ENCODE results near the gene STPG4. TPM values are rescaled to one million over a fixed set of nuclear protein-coding genes. Genes with fewer than 3 reads are reported as not detected.
A peak's percentile ranks its signal among the peaks of the same experiment; 100 is the strongest.

The STPG4 gene
- polyA plus RNA-seq, 3 donors, result 0.14 to 0.30 (median 0.14) TPM

DNA sequence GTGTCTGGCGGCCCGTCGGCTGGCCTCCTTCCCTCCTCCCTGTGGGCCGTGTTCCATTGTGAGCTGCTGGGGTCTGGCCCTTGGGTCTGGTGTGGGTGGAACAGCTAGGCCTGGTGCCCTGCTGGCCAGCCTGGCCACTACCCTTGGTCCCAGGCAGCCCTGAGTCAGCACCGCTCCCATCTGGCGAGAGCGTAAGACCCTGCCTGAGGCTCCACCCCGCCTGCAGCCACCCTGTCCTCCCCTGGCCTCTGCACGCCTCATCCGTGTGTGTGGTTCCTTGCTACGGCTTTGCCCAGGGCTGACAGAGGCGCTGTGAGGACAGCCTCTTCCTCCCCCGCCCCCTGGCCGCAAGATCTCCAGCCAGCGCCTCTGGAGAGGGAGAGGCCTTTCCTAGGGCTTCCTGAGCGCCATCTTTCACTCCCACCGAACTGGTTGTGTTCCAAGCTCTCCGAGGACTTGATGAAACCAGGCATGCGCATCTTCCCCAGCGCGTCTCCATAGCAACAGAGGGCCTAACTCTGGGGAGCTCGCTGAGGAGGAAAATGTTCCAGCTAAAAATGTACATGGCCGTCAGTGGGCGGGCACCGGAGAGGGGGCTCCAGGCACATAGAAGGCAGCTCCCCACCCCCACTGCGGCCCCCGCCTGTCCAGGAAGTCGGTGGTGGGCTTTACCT is 83.0 kb downstream of the STPG4 start:
- peak; percentile 92 for DNase-seq

DNA sequence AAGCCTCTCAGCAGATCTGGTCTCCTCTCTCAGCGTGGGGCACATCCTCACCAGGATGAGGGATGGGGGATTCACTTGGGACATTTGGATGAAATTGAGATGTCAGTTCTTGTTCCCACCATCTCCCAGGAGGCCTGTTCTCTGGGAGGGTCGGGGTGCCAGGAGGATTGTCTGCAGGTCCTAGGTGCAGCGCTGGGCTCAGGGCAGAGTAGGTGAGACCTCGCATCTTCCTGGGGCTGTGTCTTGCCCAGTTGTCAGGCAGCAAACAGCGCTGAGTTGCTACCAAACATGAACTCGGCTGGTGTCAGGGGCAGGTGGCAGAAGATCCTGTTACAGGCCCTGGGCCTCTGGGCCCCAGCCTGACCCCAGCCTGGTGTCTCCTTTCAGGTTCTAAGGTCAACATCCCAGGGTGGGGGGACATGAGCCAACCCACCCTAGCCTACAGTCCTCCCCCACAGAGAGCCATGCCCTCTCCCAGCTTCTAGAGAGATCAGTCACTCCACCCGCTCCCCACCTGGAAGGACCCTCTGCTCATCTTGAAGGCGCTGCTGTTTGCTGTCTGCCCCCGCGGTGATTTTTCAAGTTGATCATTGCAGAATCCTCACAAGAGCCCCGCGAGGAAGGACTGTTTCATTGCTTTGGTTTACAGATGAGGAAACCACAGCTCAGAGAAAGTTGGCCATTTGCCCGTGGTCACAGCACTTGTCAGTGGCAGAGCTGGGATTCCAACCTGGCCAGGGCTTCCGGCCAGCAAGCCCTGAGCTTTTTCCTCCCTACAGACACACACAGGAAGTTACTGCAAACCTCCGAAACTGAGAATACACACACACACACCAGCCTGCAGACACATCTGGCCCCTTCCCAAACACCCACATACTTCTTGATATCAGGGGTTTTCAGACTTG is 83.9 kb downstream of the STPG4 start:
- no peak for DNase-seq

DNA sequence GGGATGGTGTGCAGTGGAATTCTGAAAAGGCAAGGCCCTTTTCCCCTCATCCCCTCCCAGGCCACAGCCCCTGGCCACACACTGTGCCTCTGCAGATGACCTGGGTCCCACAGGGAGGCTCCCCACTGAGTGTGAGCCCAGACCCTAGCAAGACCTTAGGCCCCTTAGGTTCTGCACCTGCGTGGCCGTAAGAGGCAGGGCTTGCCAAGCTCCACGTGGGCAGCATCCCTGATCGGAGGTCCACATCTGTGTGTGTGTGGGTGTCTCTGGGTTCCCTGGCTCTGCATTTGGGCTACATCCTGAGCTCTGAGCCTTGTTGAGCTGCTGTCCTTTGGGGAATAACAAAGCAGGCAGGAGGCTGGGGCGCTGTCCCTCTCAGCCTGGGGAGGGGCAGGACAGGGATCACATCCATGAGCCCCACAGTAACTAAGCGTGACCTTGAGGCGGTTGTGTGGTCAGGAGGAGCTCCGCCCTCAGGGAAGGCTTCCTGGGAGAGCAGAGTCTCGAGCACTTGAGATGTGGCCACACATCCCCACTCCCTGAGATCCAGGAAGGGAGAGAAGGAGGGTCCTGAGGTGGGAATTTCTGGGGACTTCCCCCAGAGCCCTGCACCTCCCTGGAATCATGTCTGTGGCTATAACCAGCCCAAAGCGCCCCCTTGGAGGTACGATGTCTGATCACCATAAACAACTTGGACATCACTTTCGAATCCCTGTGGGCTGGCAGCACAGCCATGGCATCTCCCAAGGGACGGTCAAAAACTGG is 84.8 kb downstream of the STPG4 start:
- DNase-seq, result no peak

DNA sequence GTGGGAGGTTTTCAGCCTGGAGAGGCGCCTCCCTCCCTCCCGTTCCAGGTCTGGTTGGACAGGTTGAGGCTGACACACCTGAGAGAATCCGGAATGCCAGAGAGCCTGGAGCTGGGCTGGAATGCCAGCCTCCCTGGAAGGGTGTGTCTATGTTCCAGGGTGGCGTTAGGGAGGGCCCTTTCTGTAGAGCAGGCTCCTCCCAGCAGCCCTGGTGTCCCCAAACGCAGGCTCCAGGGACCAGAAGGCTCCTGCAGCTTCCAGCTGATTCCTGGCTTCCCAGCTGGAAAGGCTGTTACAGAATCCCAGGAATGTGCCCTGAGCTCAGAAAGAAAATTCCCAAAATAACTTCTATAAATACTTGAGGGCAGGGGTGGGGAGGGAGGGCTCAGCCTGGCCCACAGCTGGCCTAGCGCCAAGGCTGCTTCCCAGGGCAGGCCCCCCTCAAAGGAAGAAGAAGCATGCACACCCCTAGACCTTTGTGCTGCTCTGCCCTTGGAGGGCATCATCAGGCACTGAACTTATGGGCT is 85.4 kb downstream of the STPG4 start:
- peak; percentile 77 for DNase-seq

DNA sequence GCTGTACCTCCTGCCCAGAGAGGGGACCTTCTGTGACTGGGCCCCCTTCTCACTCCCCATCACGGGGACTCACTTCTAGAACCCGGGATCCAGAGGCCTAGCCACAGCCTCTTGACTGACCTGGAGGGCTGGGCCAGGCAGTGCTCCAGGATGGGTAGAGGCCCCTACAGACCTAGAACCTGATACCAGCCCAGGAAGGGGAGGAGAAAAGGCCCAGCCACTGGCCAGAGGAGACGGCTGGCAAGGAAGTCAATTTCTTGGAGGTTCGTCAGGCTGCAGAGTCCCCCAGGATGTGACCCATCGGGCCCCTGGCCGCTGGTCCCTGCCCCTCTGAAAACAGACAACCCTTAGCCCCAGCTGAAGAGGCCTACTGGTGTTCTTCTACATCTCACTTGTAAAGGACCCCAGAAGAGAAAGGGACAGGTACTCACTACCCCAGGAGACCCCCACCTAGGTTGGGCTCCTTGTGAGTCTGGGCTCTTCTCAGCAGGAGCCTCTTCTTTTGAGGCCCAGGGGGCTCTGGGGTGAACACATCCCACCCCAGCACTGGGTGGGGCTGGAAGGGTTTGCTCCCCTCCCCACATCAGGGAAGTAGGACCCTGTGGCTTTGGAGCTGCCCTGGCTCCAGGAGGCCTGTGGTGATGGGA is 86.0 kb downstream of the STPG4 start:
- DNase-seq, result no peak

DNA sequence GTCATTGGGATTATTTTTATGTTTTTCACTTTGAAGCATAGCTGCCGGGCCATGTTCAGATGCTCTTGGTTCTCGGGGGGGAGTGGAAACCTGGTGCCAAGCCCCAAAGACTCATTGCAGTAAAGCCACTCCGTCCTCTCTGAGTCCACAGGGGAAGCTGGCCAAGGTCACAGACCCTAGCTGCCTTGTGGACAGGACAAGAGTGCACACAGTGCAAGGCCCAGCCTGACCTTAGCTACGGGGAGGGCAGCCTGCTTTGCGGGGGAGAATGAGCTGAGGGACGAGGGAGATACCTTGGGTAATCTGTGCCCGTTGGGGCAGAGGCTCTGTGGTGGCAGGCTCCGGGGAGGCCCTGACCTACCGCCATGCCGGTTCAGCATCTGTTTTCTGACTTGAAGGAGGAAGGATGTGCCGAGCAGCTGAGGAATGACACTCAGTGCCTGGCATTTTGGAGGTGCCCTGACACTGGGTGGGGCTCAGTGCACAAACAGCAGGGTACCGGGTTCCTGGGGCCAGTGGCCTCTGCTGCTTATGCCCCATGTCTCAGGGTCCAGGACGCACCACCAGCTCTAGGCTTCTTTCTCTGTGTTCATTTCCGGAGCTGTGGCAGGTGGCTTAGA is 87.2 kb downstream of the STPG4 start:
- DNase-seq, result no peak

DNA sequence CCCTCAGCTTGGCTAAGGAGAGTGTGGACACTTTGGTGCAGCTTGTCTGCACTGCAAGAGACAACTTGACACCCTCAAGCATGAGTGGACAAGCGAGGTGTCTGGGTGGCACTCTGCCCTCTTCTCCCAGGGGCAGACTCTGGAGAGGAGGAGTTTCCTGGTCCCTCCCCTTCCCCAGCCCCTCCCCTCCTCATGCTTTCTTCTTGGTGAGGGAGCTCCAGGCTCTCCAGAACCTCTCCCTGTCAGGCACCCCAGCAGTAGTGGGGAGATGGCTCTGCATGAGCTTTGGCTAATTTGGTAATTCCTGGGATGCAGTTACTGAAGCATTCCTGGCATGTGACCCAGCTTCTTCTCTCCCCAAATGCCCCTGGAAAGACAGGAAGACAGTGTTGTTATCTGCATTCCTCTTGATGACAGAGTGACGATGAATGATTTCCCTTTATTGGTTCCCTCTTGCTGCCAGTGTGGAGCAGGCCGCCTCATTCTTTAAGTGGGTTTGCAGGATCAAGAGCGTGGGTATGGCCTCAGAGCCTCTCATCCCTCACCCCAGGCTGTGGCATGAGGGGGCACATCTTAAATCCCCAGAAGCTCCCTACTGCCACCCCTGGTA is 89.2 kb downstream of the STPG4 start:
- no peak for DNase-seq

DNA sequence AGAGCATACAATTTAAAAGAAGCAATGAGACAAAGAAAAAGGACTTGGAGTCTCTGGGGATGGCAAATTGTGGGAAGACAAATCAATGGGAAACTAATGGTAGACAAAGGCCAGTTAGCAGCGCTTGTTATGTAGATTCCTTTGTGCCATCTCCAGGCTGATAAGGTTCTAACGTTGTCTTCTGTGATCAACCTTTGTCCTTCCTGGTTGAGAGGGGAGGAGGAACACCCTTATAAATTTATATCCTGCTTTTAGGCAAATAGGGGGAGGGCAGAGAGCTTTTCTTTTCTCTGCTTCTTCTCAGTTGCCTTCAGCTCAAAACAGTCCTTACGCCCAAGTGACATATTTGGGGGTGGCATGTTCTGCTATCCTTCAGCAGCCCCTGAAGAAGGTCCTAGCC is 89.8 kb downstream of the STPG4 start:
- no peak for DNase-seq

DNA sequence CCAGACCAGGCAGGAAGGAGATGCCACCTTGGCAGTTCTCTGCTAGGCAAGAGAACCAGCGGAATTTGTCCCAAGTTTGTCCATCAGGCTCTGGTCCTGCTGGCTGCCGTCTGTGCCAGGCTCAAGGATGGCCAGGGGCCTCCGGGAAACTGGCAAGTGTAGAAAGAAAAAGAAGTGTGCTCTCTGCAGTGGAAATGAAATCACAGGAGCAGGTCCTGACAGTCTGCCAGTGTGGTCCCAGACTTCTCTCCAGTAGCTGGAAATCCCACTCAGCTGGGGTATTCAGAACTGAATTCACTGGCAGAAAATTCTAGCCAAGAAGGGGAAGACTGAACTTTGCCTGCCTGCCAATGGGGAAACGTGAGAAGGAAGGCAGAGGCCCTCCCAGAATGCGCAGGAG is 91.0 kb downstream of the STPG4 start:
- DNase-seq, result no peak

DNA sequence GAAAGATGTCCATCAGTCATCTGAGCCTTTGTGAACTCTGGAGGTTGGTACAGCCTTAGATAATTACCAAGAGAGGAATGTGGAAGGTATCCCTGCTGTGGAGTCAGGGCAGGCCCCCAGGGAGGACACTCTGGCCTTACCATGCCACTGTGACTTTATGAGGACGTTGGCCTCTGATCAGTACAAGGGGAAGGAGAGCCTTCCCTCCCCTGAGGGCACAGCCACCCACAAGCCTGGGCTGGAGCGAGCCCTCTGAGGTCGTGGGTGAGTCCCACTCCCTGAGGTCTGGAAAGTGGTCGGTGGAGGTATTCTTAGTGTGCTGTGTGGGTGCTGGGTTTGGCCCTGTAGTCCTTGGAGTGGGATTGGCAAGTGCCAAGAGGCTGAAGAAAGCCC is 91.6 kb downstream of the STPG4 start:
- no peak for DNase-seq

DNA sequence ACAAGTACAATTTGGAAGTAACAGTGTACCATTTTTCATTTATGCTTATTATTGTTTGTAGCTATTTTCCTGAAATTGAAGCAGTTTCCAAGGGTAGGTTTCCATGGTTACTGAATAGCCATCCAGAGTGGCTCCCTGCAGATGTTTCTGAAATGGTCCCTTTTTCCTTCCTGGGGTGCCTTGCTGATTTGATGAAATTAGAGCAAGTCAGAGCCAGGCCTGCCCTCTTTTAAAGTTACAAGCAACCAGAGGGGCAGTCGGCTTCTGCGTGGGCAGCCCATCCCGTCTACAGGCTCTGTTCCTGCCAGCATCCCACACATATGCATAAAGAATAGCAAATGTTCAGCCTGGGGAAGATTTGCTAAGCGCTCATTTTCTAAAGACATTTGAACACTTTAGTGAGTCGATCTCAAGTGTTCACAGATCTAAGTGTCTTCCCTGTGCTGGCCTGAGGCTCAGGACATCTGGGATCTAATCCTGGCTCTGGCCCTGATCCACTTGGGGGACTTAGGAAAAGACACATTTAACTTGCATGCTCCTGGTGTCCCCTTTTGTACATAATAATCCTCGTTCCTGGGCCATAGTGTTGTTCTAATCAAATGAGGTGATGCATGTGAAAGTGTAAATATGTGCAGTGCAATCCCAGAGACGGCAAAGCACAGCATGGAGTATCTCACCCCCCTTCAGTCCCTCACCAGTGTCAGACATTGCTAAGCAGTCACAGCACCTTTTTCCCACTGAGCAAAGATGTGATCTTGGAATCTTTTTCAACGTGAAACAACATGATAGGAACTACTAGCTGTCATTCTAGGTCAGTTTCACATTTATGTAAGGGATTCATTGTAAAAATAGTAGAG is 92.2 kb downstream of the STPG4 start:
- no peak for DNase-seq

DNA sequence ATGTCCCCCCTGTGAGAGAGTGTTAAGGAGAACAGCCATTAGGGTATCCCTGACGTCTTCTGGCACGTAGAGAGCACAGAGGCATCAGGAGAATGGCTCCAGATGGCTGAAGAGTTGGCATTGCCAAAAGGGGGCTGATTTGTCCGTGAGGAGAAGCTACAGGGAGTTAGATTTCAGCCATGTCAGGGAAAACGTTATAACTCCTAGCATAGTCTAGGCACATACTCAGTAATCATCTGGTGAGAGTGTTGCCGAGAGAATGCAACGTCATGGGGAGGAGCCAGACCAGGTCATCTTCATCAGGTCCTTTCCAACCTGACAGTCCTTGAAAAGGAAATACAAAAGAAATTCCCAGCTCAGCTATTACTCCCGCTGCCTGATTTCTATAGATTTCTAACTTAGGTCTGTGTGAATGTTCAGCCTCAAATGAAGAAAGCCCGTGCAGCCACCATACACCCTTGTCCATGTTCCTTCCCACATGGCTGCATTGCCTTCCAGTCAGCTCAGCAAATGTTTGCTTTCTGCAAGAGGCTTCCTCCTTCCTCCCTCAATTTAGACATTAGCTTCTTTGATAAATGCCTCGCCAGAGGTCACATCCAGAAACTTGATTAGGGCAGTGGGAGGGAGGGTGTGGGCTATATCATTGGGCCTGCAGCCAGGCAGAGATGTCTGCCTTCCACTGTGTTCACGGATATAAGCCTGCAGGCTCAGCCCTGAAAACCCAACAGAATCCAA is 93.0 kb downstream of the STPG4 start:
- DNase-seq, result no peak

DNA sequence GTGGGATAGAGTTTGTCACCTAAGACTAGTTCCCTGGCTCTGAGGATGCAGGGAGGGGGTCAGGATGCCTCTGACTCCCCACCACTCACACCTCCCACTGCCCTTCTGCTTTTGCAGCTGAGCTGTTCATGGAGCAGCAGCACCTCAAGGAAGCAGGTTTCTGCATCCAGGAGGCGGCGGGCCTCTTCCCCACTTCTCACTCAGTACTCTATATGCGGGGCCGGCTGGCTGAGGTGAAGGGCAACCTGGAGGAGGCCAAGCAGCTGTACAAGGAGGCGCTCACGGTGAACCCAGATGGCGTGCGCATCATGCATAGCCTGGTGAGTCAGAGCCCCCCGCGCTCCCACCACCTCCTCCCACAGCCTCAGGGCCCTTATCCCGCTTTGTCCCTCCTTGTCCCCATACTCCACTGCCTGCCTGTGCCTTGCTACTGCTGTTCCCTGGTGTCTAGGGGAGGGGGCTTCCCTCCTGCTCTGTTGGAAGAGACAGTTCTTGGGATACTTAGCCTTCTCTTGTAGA is 94.4 kb downstream of the STPG4 start:
- no peak for DNase-seq

DNA sequence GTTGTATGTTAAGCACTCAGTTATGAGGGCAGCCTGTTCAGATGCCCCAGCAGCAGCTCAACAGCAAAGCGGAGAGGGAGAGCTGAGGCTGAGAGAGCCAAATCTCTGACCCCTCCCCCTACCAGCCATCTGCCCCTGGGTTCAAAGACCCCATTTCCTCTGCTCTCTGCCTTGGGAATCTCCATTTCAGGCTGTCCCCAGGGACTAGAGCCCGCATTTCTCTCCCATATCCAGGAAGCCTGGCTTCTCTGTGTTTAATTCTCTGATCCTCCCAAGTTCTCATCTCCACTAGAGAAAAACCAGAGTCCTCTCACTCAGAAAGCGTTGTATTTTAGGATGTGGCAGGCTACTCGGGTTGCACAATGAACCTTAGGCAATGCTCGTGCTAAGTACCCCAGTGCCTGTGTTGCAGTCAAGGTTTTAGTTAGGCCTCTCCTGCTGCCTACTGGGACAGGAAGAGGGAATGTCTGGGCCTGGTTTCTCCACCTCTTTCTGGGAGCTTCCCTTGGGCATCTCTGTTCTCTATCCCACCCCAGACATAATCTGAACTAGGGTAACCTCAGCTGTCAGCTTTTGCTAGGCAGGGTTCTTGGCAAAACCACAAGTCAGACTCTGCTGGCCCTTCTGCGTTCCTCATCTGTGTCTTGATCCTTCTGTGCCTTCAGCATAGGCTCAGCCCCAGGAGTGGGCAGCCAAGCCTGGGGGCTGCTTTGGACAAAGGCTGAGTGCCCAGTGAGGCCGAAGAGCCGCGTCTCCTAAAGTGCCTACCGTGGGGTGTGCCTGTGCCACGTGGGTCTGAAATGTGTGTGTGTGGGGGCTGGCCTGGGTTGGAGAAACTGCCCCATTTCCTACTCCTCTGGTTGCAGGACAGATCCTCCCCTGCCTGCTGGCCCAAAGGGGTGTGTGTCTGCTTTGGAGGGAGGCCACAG is 96.8 kb downstream of the STPG4 start:
- no peak for DNase-seq

DNA sequence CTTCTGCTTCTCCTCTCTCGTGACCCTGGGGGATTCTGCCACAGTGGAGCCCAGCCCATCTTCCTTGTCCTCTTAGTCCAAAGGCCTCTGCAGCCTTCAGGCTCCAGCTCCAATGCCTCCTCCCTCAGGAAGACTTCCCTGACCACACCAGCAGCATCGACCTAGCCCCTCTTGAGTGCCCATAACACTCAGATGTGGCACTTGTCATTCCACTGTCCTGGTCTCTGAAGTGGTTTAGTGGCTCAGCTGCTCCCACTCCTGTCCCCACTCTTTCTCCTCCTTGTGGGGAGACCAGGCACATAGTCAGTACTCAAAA is 97.5 kb downstream of the STPG4 start:
- no peak for DNase-seq

DNA sequence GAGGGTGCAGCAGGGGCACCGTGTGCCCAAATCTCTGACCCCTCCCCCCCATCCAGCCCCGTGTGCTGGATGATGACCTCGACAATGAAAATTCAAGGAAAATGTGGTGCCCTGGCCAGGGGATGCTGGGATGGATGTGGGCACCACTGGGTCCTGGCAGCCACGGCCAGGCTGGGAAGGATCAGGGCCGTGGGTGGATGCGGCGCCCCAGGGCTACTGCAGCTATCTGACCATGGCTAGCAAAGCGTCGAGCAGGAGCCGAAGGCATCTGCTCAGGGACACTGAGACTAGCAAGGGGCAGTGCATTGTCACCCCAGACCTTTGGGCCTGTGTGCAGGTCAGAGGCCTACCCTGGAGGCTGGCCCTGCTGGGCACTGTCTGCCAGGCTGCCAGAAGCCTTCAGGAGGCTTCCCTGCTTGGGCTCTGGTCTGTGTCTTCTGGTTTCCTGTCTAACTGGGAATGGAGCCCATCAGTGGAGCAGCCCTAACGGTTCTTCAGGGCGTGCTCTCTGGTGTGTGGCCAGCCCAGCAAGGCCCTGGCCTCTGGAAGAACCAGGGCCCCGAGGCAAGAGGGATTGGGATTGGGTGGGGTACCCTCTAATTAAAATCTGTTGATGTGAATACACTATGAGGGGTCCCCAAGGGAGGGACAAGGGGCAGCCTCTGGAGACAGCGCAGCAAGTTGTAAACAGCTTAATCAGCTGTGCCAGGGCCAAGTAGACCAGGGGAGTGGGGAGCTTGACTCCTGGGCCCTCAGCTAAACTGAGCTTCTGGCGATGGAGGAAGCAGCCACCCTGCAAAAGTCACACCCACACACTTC is 98.0 kb downstream of the STPG4 start:
- DNase-seq, result no peak

DNA sequence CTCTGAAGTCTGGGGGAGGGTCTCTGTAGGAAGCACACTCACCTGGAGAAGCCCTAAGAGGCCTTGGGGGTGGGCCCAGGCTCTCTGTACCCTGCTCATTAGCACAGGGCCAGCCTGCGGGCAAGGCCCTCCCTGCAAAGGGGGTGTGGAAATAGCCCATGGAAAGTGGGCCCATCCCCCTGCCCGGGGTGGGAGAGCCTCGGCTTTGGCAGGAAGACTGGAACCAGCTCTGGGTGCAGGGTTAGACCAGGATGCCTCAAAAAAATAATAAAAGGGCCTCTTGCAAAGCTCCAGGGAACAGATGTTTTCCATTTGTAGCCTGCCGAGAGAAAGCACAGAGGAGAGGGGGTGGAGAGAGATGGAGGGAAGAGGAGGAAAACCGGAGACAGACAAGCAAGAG is 98.7 kb downstream of the STPG4 start:
- no peak for DNase-seq

Data from renal pelvis (tissue), 4 donors.